Panc1 (cell line): Measurements from ENCODE around the gene WNT3A. TPM values are rescaled to one million over a fixed set of nuclear protein-coding genes. Genes with fewer than 3 reads are reported as not detected.

Source experiments
- ATAC-seq: fragments of 200-7000 bp; cut with Tn5 transposase; 2 replicates; pipeline ENCODE4 v1.9.1; 2020; ENCODE audit warnings: mild to moderate bottlenecking, moderate library complexity
- BruUV-seq: library from RNA; stranded (reverse); fragments of 400-500 nt; replicated peaks from 2 replicates; lab custom pipeline; 2021; lab: Mats Ljungman, UMichigan
- CTCF ChIA-PET: fragments of 300-600 bp; sonication (Branson Sonifier 250); formaldehyde crosslinking; loops from one replicate; lab custom pipeline; 2022; ENCODE audit warnings: antibody characterized with exemption; lab: Charles Lee
- POLR2A ChIA-PET: fragments of 300-600 bp; sonication (Branson Sonifier 250); formaldehyde crosslinking; loops from one replicate; lab custom pipeline; 2022; ENCODE audit warnings: antibody characterized with exemption; lab: Charles Lee
- DNase-seq: peaks from one replicate; pipeline ENCODE4 v3.0.0-alpha.2; 2010; ENCODE audit warnings: low read depth, low spot score
- H3K27ac ChIP-seq: 2 replicates; pipeline ENCODE4 v1.5.1; 2011; ENCODE audit warnings: mild to moderate bottlenecking, low read length, inconsistent platforms
- H3K27me3 ChIP-seq: fragments of 200-500 bp; sonication (Bioruptor generic); 2 replicates; pipeline ENCODE4 v1.6.0; 2014; ENCODE audit warnings: low read length, inconsistent platforms; ENCODE audit not compliant: control insufficient read depth, insufficient read depth
- H3K36me3 ChIP-seq: fragments of 200-500 bp; sonication (Bioruptor generic); 2 replicates; pipeline ENCODE4 v1.5.1; 2014; ENCODE audit warnings: inconsistent platforms, mild to moderate bottlenecking, low read length, moderate library complexity; ENCODE audit not compliant: control insufficient read depth, insufficient read depth
- H3K4me1 ChIP-seq: 2 replicates; pipeline ENCODE4 v1.5.1; 2011; ENCODE audit warnings: inconsistent platforms, mild to moderate bottlenecking, low read length, moderate library complexity; ENCODE audit not compliant: control insufficient read depth, insufficient read depth
- H3K4me3 ChIP-seq, 2 experiments: 2 replicates each; pipeline ENCODE4 v1.5.1; 2011 to 2012; ENCODE audit warnings: low read depth in 2 of 2, low read length in 2 of 2, mild to moderate bottlenecking in 2 of 2, inconsistent platforms in 1 of 2, moderate library complexity in 1 of 2
- H3K9me3 ChIP-seq: fragments of 200-500 bp; sonication (Bioruptor generic); 2 replicates; pipeline ENCODE4 v1.5.1; 2014; ENCODE audit warnings: low read depth, mild to moderate bottlenecking, inconsistent platforms, low read length, moderate library complexity; ENCODE audit not compliant: control insufficient read depth, insufficient read depth
- CTCF ChIP-seq: fragments of 450-650 bp; IDR thresholded peaks from 2 replicates; pipeline ENCODE4 v1.5.1; 2017; ENCODE audit warnings: mild to moderate bottlenecking
- POLR2AphosphoS5 ChIP-seq: IDR thresholded peaks from 2 replicates; pipeline ENCODE4 v1.6.1; 2012; ENCODE audit warnings: mild to moderate bottlenecking, low read depth, low read length, moderate library complexity
- SIN3A ChIP-seq: IDR thresholded peaks from 2 replicates; pipeline ENCODE4 v1.6.1; 2012; ENCODE audit warnings: low read depth, mild to moderate bottlenecking, low read length, moderate library complexity, borderline replicate concordance; ENCODE audit not compliant: insufficient read depth
- TCF7L2 ChIP-seq: IDR thresholded peaks from 2 replicates; pipeline ENCODE4 v1.6.1; 2011; ENCODE audit warnings: mild to moderate bottlenecking, low read depth, low read length, inconsistent platforms
- in situ Hi-C: cut with HindIII; loops from 2 replicates; pipeline ENCODE4 v1.10.0; 2016; ENCODE audit warnings: low sequenced_read_pairs, low pct_unique_long_range_greater_than_20kb
- intact Hi-C: fragments of 100-400 bp; cut with micrococcal nuclease; formaldehyde crosslinking; loops from one replicate; pipeline ENCODE4 v1.10.0; 2022; ENCODE audit not compliant: unreplicated experiment
- total RNA-seq: library from RNA; stranded (reverse); gene quantifications from one replicate; pipeline ENCODE4 v1.2.1, GENCODE V29; 2021; ENCODE audit not compliant: unreplicated experiment
- TF ChIP-seq, protein P1 (sequence below), 2 experiments: IDR thresholded peaks; 2 replicates each; pipeline ENCODE4 v1.6.1; 2011 to 2012; ENCODE audit warnings: low read depth in 2 of 2, control low read depth in 1 of 2, low read length in 1 of 2, mild to moderate bottlenecking in 1 of 2, moderate library complexity in 1 of 2; ENCODE audit not compliant: insufficient read depth in 1 of 2

The WNT3A gene
- total RNA-seq, 1 experiment from 2014 or later = not detected

- intact Hi-C loops (no loop called here), in situ Hi-C loops (no loop called here)
- Histone ChIP-seq H3K9me3 (no peaks in the 10 kb centered on the region), H3K27ac (no peak overlapping the region), H3K4me1 (no peaks in the 10 kb centered on the region), H3K4me3 (no peak overlapping the region), H3K27me3 (no peaks in the 10 kb centered on the region; the same call in 1 of the 2 replicates), H3K36me3 (no peaks in the 10 kb centered on the region)
- ChIA-PET POLR2A (no interaction called here), CTCF (no interaction called here)
- ATAC-seq (no peak), DNase-seq (no peak)
- BruUV-seq = no TSS peak
- no peak for TF ChIP-seq TCF7L2
- no peak for TF ChIP-seq POLR2AphosphoS5
Observed at GRCh38 chr1:228013131-228013934, 6.5 kb downstream of the WNT3A start.

DNA sequence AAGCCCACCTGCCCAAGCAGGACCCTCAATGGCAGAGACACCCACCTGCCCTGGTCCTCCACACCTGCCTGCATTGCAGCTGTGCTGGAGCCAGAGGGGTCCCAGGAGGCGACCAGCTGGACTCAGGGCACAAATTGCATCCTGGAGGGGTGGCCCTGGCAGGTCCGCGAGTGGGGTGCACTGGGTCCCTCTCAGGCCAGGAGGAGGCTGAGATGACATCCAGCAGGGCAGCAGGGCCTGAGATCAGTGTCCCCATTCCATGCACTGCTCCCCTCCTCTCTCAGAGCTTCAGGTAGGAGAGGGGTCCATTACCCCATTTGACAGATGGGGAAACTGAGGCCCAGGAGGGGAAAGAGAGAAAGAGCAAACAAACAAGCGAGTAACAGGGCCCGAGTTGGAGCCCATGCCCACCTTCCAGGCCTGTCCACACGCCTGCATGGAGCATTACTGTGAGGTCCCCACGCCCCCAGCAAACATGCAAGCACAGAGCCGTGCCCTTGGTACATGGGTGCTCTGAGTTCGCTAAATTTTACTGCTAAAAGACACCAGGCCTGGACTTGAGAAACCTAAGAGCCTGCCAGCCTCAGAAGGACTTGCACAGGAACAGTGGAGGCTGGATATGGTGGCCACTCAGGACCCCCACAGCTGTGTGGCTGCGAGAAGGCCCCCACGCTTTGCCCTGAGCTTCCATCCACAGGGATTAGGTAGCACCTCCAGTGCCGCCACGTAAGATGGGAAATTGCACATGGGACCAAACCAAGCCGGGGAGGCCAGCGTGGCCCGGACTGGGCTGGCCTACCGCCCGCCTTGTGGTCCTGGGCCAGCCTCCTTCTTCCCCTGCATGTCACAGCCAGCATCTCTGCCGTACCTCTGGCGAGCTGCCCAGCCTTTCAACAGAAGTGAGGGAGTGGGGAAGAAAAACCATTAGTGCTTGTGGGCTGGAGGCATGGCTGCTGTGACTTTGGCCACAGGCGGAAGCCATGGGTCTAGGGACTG lies 7.4 kb downstream of the WNT3A start:
- H3K36me3 ChIP-seq = no peaks in the 10 kb centered on the region
- ChIA-PET CTCF (no interaction called here), POLR2A (no interaction called here)
- in situ Hi-C loops (no loop called here), intact Hi-C loops (no loop called here)
- H3K4me1 ChIP-seq = no peaks in the 10 kb centered on the region
- ATAC-seq = no peak
- no peak overlapping the region for H3K27ac ChIP-seq
- no TSS peak for BruUV-seq
- no peak for TF ChIP-seq CTCF
- TF ChIP-seq, protein P1, sequence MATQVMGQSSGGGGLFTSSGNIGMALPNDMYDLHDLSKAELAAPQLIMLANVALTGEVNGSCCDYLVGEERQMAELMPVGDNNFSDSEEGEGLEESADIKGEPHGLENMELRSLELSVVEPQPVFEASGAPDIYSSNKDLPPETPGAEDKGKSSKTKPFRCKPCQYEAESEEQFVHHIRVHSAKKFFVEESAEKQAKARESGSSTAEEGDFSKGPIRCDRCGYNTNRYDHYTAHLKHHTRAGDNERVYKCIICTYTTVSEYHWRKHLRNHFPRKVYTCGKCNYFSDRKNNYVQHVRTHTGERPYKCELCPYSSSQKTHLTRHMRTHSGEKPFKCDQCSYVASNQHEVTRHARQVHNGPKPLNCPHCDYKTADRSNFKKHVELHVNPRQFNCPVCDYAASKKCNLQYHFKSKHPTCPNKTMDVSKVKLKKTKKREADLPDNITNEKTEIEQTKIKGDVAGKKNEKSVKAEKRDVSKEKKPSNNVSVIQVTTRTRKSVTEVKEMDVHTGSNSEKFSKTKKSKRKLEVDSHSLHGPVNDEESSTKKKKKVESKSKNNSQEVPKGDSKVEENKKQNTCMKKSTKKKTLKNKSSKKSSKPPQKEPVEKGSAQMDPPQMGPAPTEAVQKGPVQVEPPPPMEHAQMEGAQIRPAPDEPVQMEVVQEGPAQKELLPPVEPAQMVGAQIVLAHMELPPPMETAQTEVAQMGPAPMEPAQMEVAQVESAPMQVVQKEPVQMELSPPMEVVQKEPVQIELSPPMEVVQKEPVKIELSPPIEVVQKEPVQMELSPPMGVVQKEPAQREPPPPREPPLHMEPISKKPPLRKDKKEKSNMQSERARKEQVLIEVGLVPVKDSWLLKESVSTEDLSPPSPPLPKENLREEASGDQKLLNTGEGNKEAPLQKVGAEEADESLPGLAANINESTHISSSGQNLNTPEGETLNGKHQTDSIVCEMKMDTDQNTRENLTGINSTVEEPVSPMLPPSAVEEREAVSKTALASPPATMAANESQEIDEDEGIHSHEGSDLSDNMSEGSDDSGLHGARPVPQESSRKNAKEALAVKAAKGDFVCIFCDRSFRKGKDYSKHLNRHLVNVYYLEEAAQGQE (IDR thresholded peaks at IDR 0.05; ENCODE audit: insufficient read depth in 1 of 2, low read depth in 2 of 2, low read length in 1 of 2) = no peak
- no peak for TF ChIP-seq SIN3A
- TF ChIP-seq TCF7L2 = no peak
- TF ChIP-seq POLR2AphosphoS5 = no peak
- H3K4me3 ChIP-seq = no peak overlapping the region
- H3K27me3 ChIP-seq = no peaks in the 10 kb centered on the region
- DNase-seq = no peak
- no peaks in the 10 kb centered on the region for H3K9me3 ChIP-seq
